OCI-LY7 (cell line): ENCODE measurements around the gene NAP1L4. TPM values are rescaled to one million over a fixed set of nuclear protein-coding genes. Genes with fewer than 3 reads are reported as not detected.
"Not testable (repeated sequence)": the region's sequence is repeated elsewhere in the genome, so short reads cannot be mapped to it uniquely, and the experiment has no call there.

Source experiments
- BruUV-seq: library from RNA; stranded (reverse); fragments of 400-500 nt; replicated peaks from 2 replicates; lab custom pipeline; 2021; lab: Mats Ljungman, UMichigan
- CTCF ChIA-PET: fragments of 300-600 bp; sonication (Branson Sonifier 250); formaldehyde crosslinking; loops from one replicate; lab custom pipeline; 2022; ENCODE audit warnings: antibody characterized with exemption; ENCODE audit not compliant: unreplicated experiment; lab: Charles Lee
- POLR2A ChIA-PET: fragments of 300-600 bp; sonication (Branson Sonifier 250); formaldehyde crosslinking; loops from one replicate; lab custom pipeline; 2022; ENCODE audit warnings: antibody characterized with exemption; lab: Charles Lee
- DNase-seq: peaks from one replicate; pipeline ENCODE4 v3.0.0-alpha.2; 2015; ENCODE audit warnings: low spot score
- H2AFZ ChIP-seq: fragments of 200-600 bp; sonication (generic), shearing (Covaris generic); 2 replicates; pipeline ENCODE4 v1.6.1; 2014; ENCODE audit warnings: mild to moderate bottlenecking, antibody characterized with exemption, low read length, moderate library complexity
- H3K27ac ChIP-seq: fragments of 200-600 bp; sonication (generic); 2 replicates; pipeline ENCODE4 v1.5.1; 2014; ENCODE audit warnings: mixed run types, low read depth, mild to moderate bottlenecking, moderate library complexity, low read length, inconsistent platforms; ENCODE audit not compliant: poor library complexity, severe bottlenecking
- H3K36me3 ChIP-seq: fragments of 200-600 bp; sonication (generic); 2 replicates; pipeline ENCODE4 v1.6.1; 2014; ENCODE audit warnings: mild to moderate bottlenecking, antibody characterized with exemption, low read length, moderate library complexity, mixed read lengths; ENCODE audit not compliant: insufficient read depth
- H3K4me1 ChIP-seq: fragments of 200-600 bp; sonication (generic); 2 replicates; pipeline ENCODE4 v1.5.1; 2014; ENCODE audit warnings: mild to moderate bottlenecking, low read length; ENCODE audit not compliant: insufficient read depth, poor library complexity, severe bottlenecking
- H3K4me2 ChIP-seq: fragments of 200-600 bp; sonication (generic); 2 replicates; pipeline ENCODE4 v1.6.1; 2014; ENCODE audit warnings: mild to moderate bottlenecking, low read length
- H3K4me3 ChIP-seq: fragments of 200-600 bp; sonication (generic); 2 replicates; pipeline ENCODE4 v1.5.1; 2014; ENCODE audit warnings: mild to moderate bottlenecking, low read depth, low read length; ENCODE audit not compliant: poor library complexity, severe bottlenecking
- H3K79me2 ChIP-seq: fragments of 200-600 bp; sonication (generic); 2 replicates; pipeline ENCODE4 v1.6.1; 2016; ENCODE audit warnings: low read depth, mild to moderate bottlenecking, low read length, moderate library complexity, mixed read lengths; ENCODE audit not compliant: insufficient read depth
- H3K9me2 ChIP-seq: fragments of 200-600 bp; sonication (generic); 2 replicates; pipeline ENCODE4 v1.6.1; 2016; ENCODE audit warnings: mild to moderate bottlenecking, low read length, mixed read lengths; ENCODE audit not compliant: insufficient read depth
- H3K9me3 ChIP-seq: fragments of 200-600 bp; sonication (generic); 2 replicates; pipeline ENCODE4 v1.6.1; 2014; ENCODE audit warnings: mild to moderate bottlenecking, mixed run types, low read length, mixed read lengths
- H4K20me1 ChIP-seq: fragments of 200-600 bp; sonication (generic); 2 replicates; pipeline ENCODE4 v1.6.1; 2014; ENCODE audit warnings: mild to moderate bottlenecking, antibody characterized with exemption, low read length, moderate library complexity, mixed read lengths; ENCODE audit not compliant: insufficient read depth
- CTCF ChIP-seq: fragments of 200-600 bp; sonication (generic); conservative IDR thresholded peaks from 2 replicates; pipeline ENCODE4 v1.5.1; 2014; ENCODE audit warnings: mild to moderate bottlenecking, antibody characterized with exemption, low read length, moderate library complexity, mixed read lengths
- EZH2phosphoT487 ChIP-seq: fragments of 200-600 bp; sonication (generic); IDR thresholded peaks from 2 replicates; pipeline ENCODE4 v1.6.1; 2018; ENCODE audit warnings: low read depth, borderline replicate concordance, mild to moderate bottlenecking, mixed run types, antibody characterized with exemption, low read length, moderate library complexity, mixed read lengths
- intact Hi-C: fragments of 100-400 bp; cut with micrococcal nuclease; formaldehyde crosslinking; loops from one replicate; pipeline ENCODE4 v1.10.0; 2022; ENCODE audit not compliant: unreplicated experiment
- total RNA-seq, 2 experiments: library from RNA; depleted of rRNA in 1 of 2; stranded (reverse); fragments of >200 nt in 1 of 2; shearing (Covaris generic) in 1 of 2; gene quantifications; 2 replicates each; pipeline ENCODE4 v1.2.3, GENCODE V29; 2014 to 2022

Gene NAP1L4
- total RNA-seq, 2 experiments from 2014 or later: 152 to 183 TPM

- H3K9me2 ChIP-seq, H3K79me2 ChIP-seq, CTCF ChIA-PET, H3K4me3 ChIP-seq, H2AFZ ChIP-seq, H4K20me1 ChIP-seq, POLR2A ChIA-PET, DNase-seq, H3K4me2 ChIP-seq, BruUV-seq, H3K4me1 ChIP-seq, H3K27ac ChIP-seq, intact Hi-C loops: not testable (repeated sequence)
- Histone ChIP-seq H3K36me3 (0 out of 2 replicates have a peak, but pooled peaks cover 15% of the 10 kb centered on the region), H3K9me3 (peaks cover 25% of the 10 kb centered on the region)
Observed at GRCh38 chr11:2937641-2938457, 54.3 kb downstream of the NAP1L4 start.

GRCh38 chr11:2934611-2935239, 57.4 kb downstream of the NAP1L4 start:
- no peaks in the 10 kb centered on the region for H3K4me1 ChIP-seq
- H3K36me3 ChIP-seq: 0 out of 2 replicates have a peak, but pooled peaks cover 5% of the 10 kb centered on the region
- intact Hi-C loops: no loop called here
- TF ChIP-seq EZH2phosphoT487: no peak
- no TSS peak for BruUV-seq
- ChIA-PET CTCF (no interaction called here), POLR2A (no interaction called here)
- H4K20me1 ChIP-seq: no peaks in the 10 kb centered on the region
- H3K9me3 ChIP-seq: peaks cover 21% of the 10 kb centered on the region
- no peak overlapping the region for H3K4me3 ChIP-seq
- no peak overlapping the region for H3K27ac ChIP-seq
- no peak overlapping the region for H2AFZ ChIP-seq
- no peaks in the 10 kb centered on the region for H3K9me2 ChIP-seq
- H3K79me2 ChIP-seq: no peaks in the 10 kb centered on the region
- DNase-seq: no peak
- no peak overlapping the region for H3K4me2 ChIP-seq

- H2AFZ ChIP-seq: no peak overlapping the region
- H3K9me3 ChIP-seq: peaks cover 14% of the 10 kb centered on the region
- no peaks in the 10 kb centered on the region for H4K20me1 ChIP-seq
- H3K79me2 ChIP-seq: no peaks in the 10 kb centered on the region
- intact Hi-C loops: no loop called here
- no peak for DNase-seq
- H3K36me3 ChIP-seq: 0 out of 2 replicates have a peak, but pooled peaks cover 5% of the 10 kb centered on the region
- no peaks in the 10 kb centered on the region for H3K9me2 ChIP-seq
- H3K4me2 ChIP-seq: no peak overlapping the region
- CTCF ChIA-PET: no interaction called here
- POLR2A ChIA-PET: no interaction called here
- H3K4me3 ChIP-seq: no peak overlapping the region
- TF ChIP-seq EZH2phosphoT487: no peak
- no peak for TF ChIP-seq CTCF
- no peak overlapping the region for H3K27ac ChIP-seq
- BruUV-seq: no TSS peak
- no peaks in the 10 kb centered on the region for H3K4me1 ChIP-seq
Observed at GRCh38 chr11:2934021-2934550, 58.0 kb downstream of the NAP1L4 start.
